ENCODE results near the gene RLN3. TPM values are rescaled to one million over a fixed set of nuclear protein-coding genes. Genes with fewer than 3 reads are reported as not detected.

Gene RLN3
- total and polyA plus RNA-seq, 9 of the 15 experiments (the other 6 are each of a cell fraction or from before 2014, with no cell fraction given), result 0.31 to 1.2 (median 0.71) TPM; not detected in 6

GRCh38 chr19:14006085-14006765, 21.7 kb upstream of the RLN3 start, which contains the start of gene RFX1 (continued):
- TF ChIP-seq NR2C1 (IDR thresholded peaks at IDR 0.05) (no peak), NR2C1 (tag; IDR thresholded peaks at IDR 0.05) (no peak), ZNF280A (IDR thresholded peaks at IDR 0.05; ENCODE audit: low read depth, partially characterized antibody) (no peak), ATF7 (IDR thresholded peaks at IDR 0.05) (no peak), TRIM25 (IDR thresholded peaks at IDR 0.05; ENCODE audit: borderline replicate concordance) (no peak), NELFE (IDR thresholded peaks at IDR 0.05; ENCODE audit: insufficient read depth, insufficient read length) (no peak), SMARCB1 (IDR thresholded peaks at IDR 0.05; ENCODE audit: insufficient read length, low read depth) (no peak), RNF219 (CRISPR knock-in tag; IDR thresholded peaks at IDR 0.05) (no peak), CEBPB (tag; IDR thresholded peaks at IDR 0.05) (no peak), SIX5 (IDR thresholded peaks at IDR 0.05; ENCODE audit: borderline replicate concordance in 1 of 2, insufficient read depth in 1 of 2, low read depth in 1 of 2, low read length in 2 of 2) (peak; percentile 66 to 79), ZNF316 (IDR thresholded peaks at IDR 0.05) (no peak), ZBTB17 (CRISPR knock-in tag; IDR thresholded peaks at IDR 0.05) (no peak)
- TF ChIP-seq, protein P1, sequence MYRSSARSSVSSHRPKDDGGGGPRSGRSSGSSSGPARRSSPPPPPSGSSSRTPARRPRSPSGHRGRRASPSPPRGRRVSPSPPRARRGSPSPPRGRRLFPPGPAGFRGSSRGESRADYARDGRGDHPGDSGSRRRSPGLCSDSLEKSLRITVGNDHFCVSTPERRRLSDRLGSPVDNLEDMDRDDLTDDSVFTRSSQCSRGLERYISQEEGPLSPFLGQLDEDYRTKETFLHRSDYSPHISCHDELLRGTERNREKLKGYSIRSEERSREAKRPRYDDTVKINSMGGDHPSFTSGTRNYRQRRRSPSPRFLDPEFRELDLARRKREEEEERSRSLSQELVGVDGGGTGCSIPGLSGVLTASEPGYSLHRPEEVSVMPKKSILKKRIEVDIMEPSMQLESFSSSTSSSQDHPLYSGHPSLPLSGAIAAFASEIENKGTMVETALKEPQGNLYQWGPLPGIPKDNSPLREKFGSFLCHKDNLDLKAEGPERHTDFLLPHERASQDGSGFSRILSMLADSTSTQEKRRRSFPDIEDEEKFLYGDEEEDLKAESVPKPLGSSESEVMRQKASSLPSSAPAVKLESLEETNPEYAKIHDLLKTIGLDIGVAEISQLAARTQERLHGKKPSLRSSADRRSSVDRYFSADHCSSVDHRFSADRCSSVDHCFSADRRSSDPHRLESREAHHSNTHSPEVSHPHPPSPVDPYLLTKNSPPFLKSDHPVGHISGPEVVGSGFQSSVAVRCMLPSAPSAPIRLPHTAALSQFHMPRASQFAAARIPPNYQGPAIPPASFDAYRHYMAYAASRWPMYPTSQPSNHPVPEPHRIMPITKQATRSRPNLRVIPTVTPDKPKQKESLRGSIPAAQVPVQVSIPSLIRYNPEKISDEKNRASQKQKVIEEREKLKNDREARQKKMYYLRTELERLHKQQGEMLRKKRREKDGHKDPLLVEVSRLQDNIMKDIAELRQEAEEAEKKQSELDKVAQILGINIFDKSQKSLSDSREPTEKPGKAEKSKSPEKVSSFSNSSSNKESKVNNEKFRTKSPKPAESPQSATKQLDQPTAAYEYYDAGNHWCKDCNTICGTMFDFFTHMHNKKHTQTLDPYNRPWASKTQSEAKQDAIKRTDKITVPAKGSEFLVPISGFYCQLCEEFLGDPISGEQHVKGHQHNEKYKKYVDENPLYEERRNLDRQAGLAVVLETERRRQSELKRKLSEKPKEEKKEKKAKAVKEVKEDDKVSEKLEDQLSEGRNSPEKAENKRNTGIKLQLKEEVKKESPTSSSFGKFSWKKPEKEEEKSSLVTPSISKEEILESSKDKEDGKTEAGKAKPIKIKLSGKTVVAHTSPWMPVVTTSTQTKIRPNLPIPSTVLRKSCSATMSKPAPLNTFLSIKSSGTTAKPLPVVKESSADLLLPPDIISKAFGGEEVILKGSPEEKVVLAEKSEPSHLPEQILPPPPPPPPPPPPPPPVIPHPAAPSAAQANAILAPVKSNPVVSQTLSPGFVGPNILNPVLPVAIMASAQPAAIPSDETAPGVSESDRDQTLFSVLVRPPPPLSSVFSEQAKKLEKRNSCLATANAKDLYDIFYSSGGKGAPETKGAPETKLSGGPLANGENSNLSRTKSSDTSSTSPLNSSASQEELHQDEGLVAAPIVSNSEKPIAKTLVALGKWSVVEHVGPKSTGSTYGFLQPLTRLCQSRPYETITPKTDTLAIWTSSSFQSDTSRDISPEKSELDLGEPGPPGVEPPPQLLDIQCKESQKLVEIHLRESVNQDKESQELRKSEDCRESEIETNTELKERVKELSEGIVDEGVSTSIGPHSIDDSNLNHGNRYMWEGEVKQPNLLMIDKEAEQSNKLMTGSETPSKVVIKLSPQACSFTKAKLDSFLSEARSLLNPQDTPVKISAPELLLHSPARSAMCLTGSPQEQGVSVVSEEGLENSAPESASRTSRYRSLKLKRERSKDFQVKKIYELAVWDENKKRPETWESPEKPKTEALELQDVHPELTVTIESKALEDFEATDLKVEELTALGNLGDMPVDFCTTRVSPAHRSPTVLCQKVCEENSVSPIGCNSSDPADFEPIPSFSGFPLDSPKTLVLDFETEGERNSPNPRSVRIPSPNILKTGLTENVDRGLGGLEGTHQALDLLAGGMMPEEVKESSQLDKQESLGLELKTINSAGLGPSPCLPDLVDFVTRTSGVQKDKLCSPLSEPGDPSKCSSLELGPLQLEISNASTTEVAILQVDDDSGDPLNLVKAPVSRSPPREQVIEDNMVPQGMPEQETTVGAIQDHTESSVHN (IDR thresholded peaks at IDR 0.05; ENCODE audit: borderline replicate concordance in 1 of 2, low read depth in 1 of 2), result no peak

All from K562 (cell line).